Measurements from ENCODE around the gene ANKRD11.

The ANKRD11 gene

DNA sequence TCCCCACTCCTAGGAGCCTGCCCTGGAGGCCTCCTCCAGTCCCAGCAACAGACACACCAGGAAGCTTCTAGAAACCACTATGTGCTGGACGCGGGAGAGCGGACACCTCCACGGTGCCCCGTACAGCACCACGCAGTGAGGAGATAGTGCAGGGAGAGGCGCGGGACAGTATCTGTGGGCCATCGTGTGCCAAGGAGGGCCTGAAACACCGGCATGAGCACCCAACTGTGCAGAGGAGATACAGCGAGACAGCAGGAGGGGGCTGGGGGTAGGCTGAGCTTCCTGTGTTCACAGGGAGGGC lies 215.1 kb downstream of the ANKRD11 start:
- Histone ChIP-seq H4K20me1 (ENCODE audit: insufficient read depth) (no peaks in the 10 kb centered on the region), H2AFZ (ENCODE audit: low read depth) (no peak overlapping the region), H3K27me3 (ENCODE audit: insufficient read depth, low read depth) (no peaks in the 10 kb centered on the region), H3K27ac (no peak overlapping the region), H3K79me2 (ENCODE audit: insufficient read depth, low read depth) (no peaks in the 10 kb centered on the region), H3K36me3 (ENCODE audit: insufficient read depth) (peaks cover 11% of the 10 kb centered on the region; the same call in 1 of the 2 replicates), H3K4me1 (ENCODE audit: low read depth, poor library complexity, severe bottlenecking) (no peaks in the 10 kb centered on the region), H3K4me2 (no peak overlapping the region), H3K9ac (no peak overlapping the region), H3K4me3 (IDR thresholded peaks at IDR 0.05; ENCODE audit: insufficient read depth, low read depth, low read length) (no peak overlapping the region)
- no peak for TF ChIP-seq CTCF (conservative IDR thresholded peaks at IDR 0.05; ENCODE audit: low read depth, low read length)

GRCh38 chr16:89274561-89275283 lies 215.6 kb downstream of the ANKRD11 start:
- no peak overlapping the region for H3K27ac ChIP-seq
- no peak for TF ChIP-seq CTCF (conservative IDR thresholded peaks at IDR 0.05; ENCODE audit: low read depth, low read length)
- no peaks in the 10 kb centered on the region for H3K79me2 ChIP-seq (ENCODE audit: insufficient read depth, low read depth)
- H2AFZ ChIP-seq (ENCODE audit: low read depth), result no peak overlapping the region
- H3K4me1 ChIP-seq (ENCODE audit: low read depth, poor library complexity, severe bottlenecking), result no peaks in the 10 kb centered on the region
- no peak overlapping the region for H3K9ac ChIP-seq
- peaks cover 11% of the 10 kb centered on the region; the same call in 1 of the 2 replicates for H3K36me3 ChIP-seq (ENCODE audit: insufficient read depth)
- no peak overlapping the region for H3K4me3 ChIP-seq (IDR thresholded peaks at IDR 0.05; ENCODE audit: insufficient read depth, low read depth, low read length)
- H3K27me3 ChIP-seq (ENCODE audit: insufficient read depth, low read depth), result no peaks in the 10 kb centered on the region
- H3K4me2 ChIP-seq, result no peak overlapping the region
- no peaks in the 10 kb centered on the region for H4K20me1 ChIP-seq (ENCODE audit: insufficient read depth)

GRCh38 chr16:89273741-89274472 lies 216.5 kb downstream of the ANKRD11 start:
- Histone ChIP-seq H4K20me1 (ENCODE audit: insufficient read depth) (no peaks in the 10 kb centered on the region), H3K9ac (no peak overlapping the region), H3K79me2 (ENCODE audit: insufficient read depth, low read depth) (no peaks in the 10 kb centered on the region), H3K27ac (no peak overlapping the region), H3K4me3 (IDR thresholded peaks at IDR 0.05; ENCODE audit: insufficient read depth, low read depth, low read length) (no peak overlapping the region), H3K36me3 (ENCODE audit: insufficient read depth) (peaks cover 11% of the 10 kb centered on the region; the same call in 1 of the 2 replicates), H3K4me2 (no peak overlapping the region), H3K4me1 (ENCODE audit: low read depth, poor library complexity, severe bottlenecking) (no peaks in the 10 kb centered on the region), H3K27me3 (ENCODE audit: insufficient read depth, low read depth) (no peaks in the 10 kb centered on the region), H2AFZ (ENCODE audit: low read depth) (no peak overlapping the region)
- TF ChIP-seq CTCF (conservative IDR thresholded peaks at IDR 0.05; ENCODE audit: low read depth, low read length), result no peak

DNA sequence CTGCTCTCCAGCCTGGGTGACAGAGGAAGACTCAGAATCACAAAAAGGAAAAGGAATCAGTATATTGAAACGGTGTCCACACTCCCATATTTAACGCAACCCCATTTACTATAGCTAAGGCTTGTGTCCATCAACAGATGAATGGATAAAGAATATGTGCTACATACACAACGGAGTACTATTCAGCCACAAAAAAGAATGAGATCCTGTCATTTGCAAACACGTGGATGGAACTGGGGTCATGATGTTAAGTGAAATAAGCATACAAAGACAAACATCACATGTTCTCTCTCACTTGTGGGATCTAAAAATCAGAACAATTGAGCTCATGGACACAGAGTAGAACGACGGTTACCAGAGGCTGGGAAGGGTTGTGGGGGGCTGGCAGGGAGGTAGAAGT lies 217.7 kb downstream of the ANKRD11 start:
- Histone ChIP-seq H3K4me2 (no peak overlapping the region), H3K4me3 (IDR thresholded peaks at IDR 0.05; ENCODE audit: insufficient read depth, low read depth, low read length) (no peak overlapping the region), H3K36me3 (ENCODE audit: insufficient read depth) (peaks cover 11% of the 10 kb centered on the region; the same call in 1 of the 2 replicates), H3K9ac (no peak overlapping the region), H2AFZ (ENCODE audit: low read depth) (no peak overlapping the region), H3K27me3 (ENCODE audit: insufficient read depth, low read depth) (no peaks in the 10 kb centered on the region), H3K27ac (no peak overlapping the region), H4K20me1 (ENCODE audit: insufficient read depth) (no peaks in the 10 kb centered on the region), H3K79me2 (ENCODE audit: insufficient read depth, low read depth) (no peaks in the 10 kb centered on the region), H3K4me1 (ENCODE audit: low read depth, poor library complexity, severe bottlenecking) (no peaks in the 10 kb centered on the region)
- no peak for TF ChIP-seq CTCF (conservative IDR thresholded peaks at IDR 0.05; ENCODE audit: low read depth, low read length)

Data from KMS-11 (cell line).